T-helper 1 cell (primary cell): ENCODE results near the gene RCC2.
"Not testable (repeated sequence)": the region's sequence is repeated elsewhere in the genome, so short reads cannot be mapped to it uniquely, and the experiment has no call there.

ENCODE experiments used
- DNase-seq, 5 donors: peaks; one replicate each; pipeline ENCODE4 v3.0.0-alpha.2; 2012 to 2020

RCC2 gene

GRCh38 chr1:17416389-17416788, 23.1 kb downstream of the RCC2 start:
- no peak for DNase-seq

DNA sequence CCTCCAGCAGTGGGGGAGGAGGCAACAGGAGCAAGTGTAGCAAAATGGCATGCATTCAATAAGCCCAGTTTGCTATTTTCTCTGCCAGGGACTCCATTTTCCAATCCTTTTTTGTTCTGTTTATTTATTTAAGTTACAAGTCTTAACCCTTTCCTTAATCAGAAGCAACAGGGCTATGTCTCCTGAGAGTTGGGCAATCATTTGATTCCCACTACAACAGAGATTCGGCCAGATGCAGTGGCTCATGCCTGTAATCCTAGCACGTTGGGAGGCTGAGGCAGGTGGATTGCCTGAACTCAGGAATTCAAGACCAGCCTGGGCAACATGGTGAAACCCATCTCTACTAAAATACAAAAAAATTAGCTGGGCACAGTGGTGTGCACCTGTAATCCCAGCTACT, 25.5 kb downstream of the RCC2 start:
- DNase-seq: no peak

GRCh38 chr1:17412093-17412870, 27.2 kb downstream of the RCC2 start:
- no peak for DNase-seq

- DNase-seq: no peak
Observed at GRCh38 chr1:17409391-17409811, 30.1 kb downstream of the RCC2 start.

- DNase-seq: not testable (repeated sequence)
Observed at GRCh38 chr1:17407786-17408514, 31.5 kb downstream of the RCC2 start.

- not testable (repeated sequence) for DNase-seq
Observed at GRCh38 chr1:17406760-17407475, 32.6 kb downstream of the RCC2 start.

DNA sequence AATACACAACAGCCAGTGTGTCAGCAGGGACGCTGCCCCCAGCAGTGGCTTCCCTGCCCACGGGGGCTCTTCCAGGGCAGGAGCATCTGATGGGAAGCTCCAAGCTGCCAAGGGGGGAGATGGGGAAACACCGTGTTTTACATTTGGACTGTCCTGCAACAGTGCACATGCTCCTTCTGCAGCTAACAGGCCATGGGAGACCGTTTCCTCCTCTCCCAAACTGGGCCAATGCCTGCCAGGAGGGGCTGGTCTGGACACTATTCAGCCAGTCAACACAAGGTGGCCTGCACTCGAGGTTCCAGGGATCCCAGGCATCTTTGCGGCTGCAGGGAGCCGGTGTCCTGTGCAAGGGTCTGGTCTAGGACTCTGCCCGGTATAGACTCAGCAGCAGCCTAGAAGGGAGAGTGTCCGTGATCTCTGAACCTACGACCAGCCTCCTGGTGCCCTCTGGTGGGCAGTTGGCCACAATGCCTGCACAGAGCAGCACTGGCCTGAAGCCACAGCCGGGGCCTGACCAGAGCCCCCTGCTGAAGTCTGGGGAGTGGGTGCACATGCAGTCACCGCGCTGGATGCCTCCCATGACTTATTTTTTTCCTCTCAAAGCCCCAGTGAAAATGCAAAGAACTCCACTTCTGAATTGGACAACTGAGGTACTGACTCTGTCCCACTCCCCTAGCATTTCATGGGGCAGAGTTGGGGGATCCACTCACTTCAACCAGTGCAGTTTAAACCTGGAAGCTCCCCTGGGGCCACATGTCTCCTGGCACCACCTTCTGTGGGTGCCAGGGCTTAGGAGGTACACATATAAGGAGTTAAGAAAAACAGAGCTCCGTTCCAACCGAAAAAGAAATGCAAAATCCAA, 33.3 kb downstream of the RCC2 start:
- peak in 2 of 5 donors; percentile 19 to 32 for DNase-seq

GRCh38 chr1:17404820-17405219, 34.7 kb downstream of the RCC2 start:
- DNase-seq: no peak

- no peak for DNase-seq
Observed at GRCh38 chr1:17404034-17404684, 35.3 kb downstream of the RCC2 start.

- no peak for DNase-seq
Observed at GRCh38 chr1:17403081-17403480, 36.4 kb downstream of the RCC2 start.

GRCh38 chr1:17401841-17402240, 37.6 kb downstream of the RCC2 start:
- DNase-seq: no peak

- no peak for DNase-seq
Observed at GRCh38 chr1:17400725-17401341, 38.6 kb downstream of the RCC2 start.

DNA sequence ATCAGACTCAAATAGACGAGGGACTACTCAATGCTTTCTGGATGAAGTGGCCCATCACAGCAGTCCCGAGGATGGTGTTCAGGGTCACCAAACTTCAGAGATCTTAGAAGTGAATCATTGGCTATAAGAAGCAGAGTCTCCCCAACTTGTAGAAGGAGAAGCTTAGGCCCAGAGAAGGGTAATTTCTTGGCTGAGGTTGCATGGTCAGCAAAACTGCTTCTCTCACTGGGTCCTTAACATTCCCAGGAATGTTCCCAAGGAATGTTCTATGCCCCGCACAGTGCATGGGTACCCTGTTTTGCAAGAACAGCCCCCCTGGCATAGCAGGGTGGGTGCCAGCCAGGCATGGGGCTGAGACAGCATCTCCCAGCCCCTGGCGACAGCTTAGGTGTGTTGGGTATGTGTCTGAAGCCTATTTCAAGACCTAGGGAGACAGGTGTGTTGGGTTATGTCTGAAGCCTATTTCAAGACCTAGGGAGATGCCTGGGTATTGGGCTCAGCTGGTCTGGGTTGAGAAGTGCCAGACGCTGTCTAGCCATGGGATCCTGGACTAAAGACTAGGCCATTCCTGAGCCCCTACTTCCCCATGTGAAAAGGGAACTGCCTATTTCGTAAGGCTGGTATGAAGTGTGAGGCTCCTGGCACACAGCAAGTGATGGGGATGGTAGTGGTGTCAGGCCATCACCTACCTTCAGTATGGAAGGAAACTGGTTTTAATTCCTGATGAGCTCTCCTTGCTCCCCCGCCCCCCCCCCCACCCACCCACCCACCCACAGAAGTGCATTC, 41.4 kb downstream of the RCC2 start:
- DNase-seq: no peak

DNA sequence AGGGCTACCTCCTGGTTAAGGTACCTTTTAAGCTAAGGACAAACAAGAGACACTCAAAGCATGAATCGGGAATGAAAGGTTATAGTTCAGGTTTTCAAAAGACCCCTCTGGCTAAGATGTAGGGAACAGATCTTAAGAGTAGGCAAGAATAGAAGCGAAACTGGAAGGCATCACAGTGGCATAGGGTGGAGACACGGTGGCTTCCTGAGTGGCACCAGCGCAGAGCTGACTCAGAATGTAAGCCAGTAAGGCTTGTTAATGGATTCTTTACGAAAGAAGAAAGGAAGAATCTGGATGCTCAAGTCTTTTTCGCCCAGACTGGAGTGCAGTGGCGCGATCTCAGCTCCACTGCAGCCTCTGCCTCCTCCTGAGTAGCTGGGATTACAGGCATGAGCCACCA, 46.2 kb downstream of the RCC2 start:
- peak in 1 of 5 donors; percentile 45 for DNase-seq

- DNase-seq: no peak
Observed at GRCh38 chr1:17392199-17392740, 47.2 kb downstream of the RCC2 start.

DNA sequence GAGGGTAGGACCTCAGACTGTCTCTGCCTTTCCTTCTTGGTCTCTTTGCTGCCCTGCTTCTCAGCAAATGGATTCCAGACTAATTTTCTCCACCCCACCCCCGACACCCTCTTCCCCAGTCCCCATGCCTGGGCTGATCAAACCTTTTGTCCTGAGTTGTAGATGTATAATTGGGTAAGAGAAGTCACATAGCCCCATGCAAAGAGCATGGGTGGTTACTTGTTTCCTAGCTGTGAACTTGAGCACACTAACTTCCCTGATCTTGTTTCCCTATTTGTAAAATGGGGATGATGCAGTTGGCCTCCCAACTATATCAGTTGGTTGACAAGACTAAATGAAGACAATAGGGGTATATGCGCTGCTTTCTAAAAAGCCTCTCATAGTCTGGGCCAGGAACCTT, 58.3 kb downstream of the RCC2 start:
- DNase-seq: no peak

- no peak for DNase-seq
Observed at GRCh38 chr1:17377325-17377953, 62.0 kb downstream of the RCC2 start.

DNA sequence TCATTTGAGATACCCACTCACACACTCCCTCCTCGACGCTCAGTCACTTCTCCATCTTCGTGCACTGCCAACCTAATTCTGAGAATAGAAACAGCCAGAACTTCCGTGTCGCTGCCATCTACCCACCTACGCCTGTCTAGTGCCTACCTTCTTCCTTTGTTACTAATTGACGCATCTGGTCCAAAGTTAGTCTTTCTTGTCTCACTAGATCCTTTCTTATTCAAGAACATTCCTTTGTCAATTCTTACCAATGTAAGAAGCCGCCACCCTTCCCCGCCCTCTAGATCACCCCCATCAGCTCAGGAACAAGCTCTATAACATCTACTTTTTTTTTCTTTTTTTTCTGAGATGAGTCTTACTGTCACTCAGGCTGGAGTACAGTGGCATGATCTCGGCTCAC, 63.8 kb downstream of the RCC2 start:
- DNase-seq: no peak

GRCh38 chr1:17372955-17373354, 66.5 kb downstream of the RCC2 start:
- no peak for DNase-seq

GRCh38 chr1:17371896-17372295, 67.6 kb downstream of the RCC2 start, which contains the start of gene PADI6:
Gene PADI6, plus strand, starts transcription at chr1:17372196. Its CDS starts 50 bp downstream, at chr1:17372246.
- DNase-seq: no peak
